Spleen (tissue), 7 donors: ENCODE results near the gene PLCG2.

Experiments used
- CTCF ChIP-seq, 11 experiments: fragments of 200-600 bp in 7 of 11; fragments of 450-650 bp in 4 of 11; sonication (generic) in 4 of 11; IDR thresholded peaks in 8 of 11; conservative IDR thresholded peaks in 3 of 11; 1 replicate in 7 of 11; 2 replicates in 4 of 11; pipeline versions ENCODE4 v1.4.0 to v1.8.0; 2016 to 2021; ENCODE audit warnings: antibody characterized with exemption in 11 of 11, inconsistent platforms in 4 of 11, mild to moderate bottlenecking in 1 of 11
- POLR2AphosphoS5 ChIP-seq, 3 donors: sonication (generic); formaldehyde crosslinking; IDR thresholded peaks; one replicate each; pipeline ENCODE4 v1.5.1; 2017; ENCODE audit warnings: antibody characterized with exemption in 3 of 3
- donor health status: DM: no; HTN: no; CAD: no; lungs with moderate emphysema.
- donor health status: DM: no; HTN: no; CAD: no.
- donor health status: DM: no; HTN: no; CAD: no.

GRCh38 chr16:81814751-81815428, 35.8 kb downstream of the PLCG2 start:
- TF ChIP-seq CTCF (IDR thresholded peaks at IDR 0.05 in 8 of 11, conservative IDR thresholded peaks at IDR 0.05 in 3 of 11) = no peak
- no peak for TF ChIP-seq POLR2AphosphoS5 (IDR thresholded peaks at IDR 0.05)
